HK-2 (cell line): Measurements from ENCODE around the gene PARD3B.

Source experiments
- DNase-seq: peaks from one replicate; pipeline ENCODE4 v3.0.0-alpha.2; 2018; ENCODE audit not compliant: unreplicated experiment

PARD3B gene

GRCh38 chr2:204835786-204836185 is 290.5 kb downstream of the PARD3B start:
- no peak for DNase-seq

GRCh38 chr2:204840504-204840903 is 295.2 kb downstream of the PARD3B start:
- DNase-seq: no peak

- DNase-seq: no peak
Observed at GRCh38 chr2:204842068-204842467, 296.8 kb downstream of the PARD3B start.

GRCh38 chr2:204842661-204843485 is 297.6 kb downstream of the PARD3B start:
- peak; percentile 33 for DNase-seq

- DNase-seq: no peak
Observed at GRCh38 chr2:204846471-204846870, 301.2 kb downstream of the PARD3B start.

- DNase-seq: no peak
Observed at GRCh38 chr2:204849892-204850291, 304.6 kb downstream of the PARD3B start.

- DNase-seq: no peak
Observed at GRCh38 chr2:204850581-204850980, 305.3 kb downstream of the PARD3B start.

- DNase-seq: no peak
Observed at GRCh38 chr2:204853905-204854304, 308.6 kb downstream of the PARD3B start.

- DNase-seq: no peak
Observed at GRCh38 chr2:204860274-204860673, 315.0 kb downstream of the PARD3B start.

- no peak for DNase-seq
Observed at GRCh38 chr2:204862809-204863208, 317.5 kb downstream of the PARD3B start.

- DNase-seq: no peak
Observed at GRCh38 chr2:204863336-204863735, 318.1 kb downstream of the PARD3B start.

- DNase-seq: no peak
Observed at GRCh38 chr2:204869132-204869823, 324.0 kb downstream of the PARD3B start.

GRCh38 chr2:204870053-204870452 is 324.8 kb downstream of the PARD3B start:
- no peak for DNase-seq

- no peak for DNase-seq
Observed at GRCh38 chr2:204871231-204871953, 326.1 kb downstream of the PARD3B start.

- DNase-seq: no peak
Observed at GRCh38 chr2:204876311-204876710, 331.0 kb downstream of the PARD3B start.

GRCh38 chr2:204877691-204878090 is 332.4 kb downstream of the PARD3B start:
- no peak for DNase-seq

GRCh38 chr2:204880928-204881327 is 335.7 kb downstream of the PARD3B start:
- no peak for DNase-seq

- DNase-seq: no peak
Observed at GRCh38 chr2:204881655-204882054, 336.4 kb downstream of the PARD3B start.

GRCh38 chr2:204885747-204886146 is 340.5 kb downstream of the PARD3B start:
- DNase-seq: no peak

- DNase-seq: no peak
Observed at GRCh38 chr2:204886713-204887112, 341.4 kb downstream of the PARD3B start.

- DNase-seq: no peak
Observed at GRCh38 chr2:204888222-204888621, 342.9 kb downstream of the PARD3B start.

- DNase-seq: no peak
Observed at GRCh38 chr2:204890680-204891079, 345.4 kb downstream of the PARD3B start.

- no peak for DNase-seq
Observed at GRCh38 chr2:204891739-204892138, 346.5 kb downstream of the PARD3B start.
